LHCN-M2 (cell line): ENCODE results near the gene NBPF9. TPM values are rescaled to one million over a fixed set of nuclear protein-coding genes. Genes with fewer than 3 reads are reported as not detected.
"Not testable (repeated sequence)": the region's sequence is repeated elsewhere in the genome, so short reads cannot be mapped to it uniquely, and the experiment has no call there.

Source experiments
- DNase-seq: peaks from one replicate; pipeline ENCODE4 v3.0.0-alpha.2; 2012; ENCODE audit warnings: low read depth
- total RNA-seq: library from RNA; depleted of rRNA; stranded (reverse); fragments of >200 nt; gene quantifications from 2 replicates; pipeline ENCODE4 v1.2.3, GENCODE V29; 2014

NBPF9 gene
- total RNA-seq, 1 experiment from 2014 or later, result 19.1 TPM

DNA sequence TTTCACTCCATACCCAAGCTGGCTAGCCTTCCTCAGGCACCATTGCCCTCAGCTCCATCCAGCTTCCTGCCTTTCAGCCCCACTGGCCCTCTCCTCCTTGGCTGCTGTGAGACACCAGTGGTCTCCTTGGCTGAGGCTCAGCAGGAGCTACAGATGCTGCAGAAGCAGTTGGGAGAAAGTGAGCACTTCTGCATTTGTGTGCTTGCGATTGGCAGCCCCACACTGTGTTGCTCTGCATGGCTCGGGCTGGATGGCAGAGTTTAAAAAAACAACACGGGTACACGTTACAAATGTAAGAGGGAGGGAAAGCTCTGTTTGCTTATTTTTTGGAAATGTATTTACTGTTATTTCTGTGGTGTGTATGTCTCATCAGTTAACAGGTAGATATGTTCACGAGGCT, 90.8 kb downstream of the NBPF9 start:
- not testable (repeated sequence) for DNase-seq

DNA sequence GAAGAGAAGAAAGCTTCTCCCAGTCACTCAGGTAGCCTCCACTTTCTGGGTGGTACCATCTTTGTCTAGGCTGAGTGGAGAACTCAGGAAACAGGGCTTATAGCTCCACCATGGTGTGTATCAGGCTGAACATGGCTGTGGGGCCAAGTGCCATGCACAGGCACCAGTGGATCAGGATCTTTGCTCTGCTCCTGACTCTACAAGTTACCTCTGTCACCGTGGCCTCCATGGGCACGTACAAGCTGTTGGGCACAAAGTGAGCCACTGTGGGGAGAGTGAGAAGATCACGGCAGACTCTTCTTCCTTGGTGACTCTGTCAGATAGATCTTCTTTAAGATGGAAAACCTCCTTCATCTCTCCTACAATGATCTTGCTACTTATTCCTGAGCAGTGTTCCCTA, 93.6 kb downstream of the NBPF9 start:
- not testable (repeated sequence) for DNase-seq

DNA sequence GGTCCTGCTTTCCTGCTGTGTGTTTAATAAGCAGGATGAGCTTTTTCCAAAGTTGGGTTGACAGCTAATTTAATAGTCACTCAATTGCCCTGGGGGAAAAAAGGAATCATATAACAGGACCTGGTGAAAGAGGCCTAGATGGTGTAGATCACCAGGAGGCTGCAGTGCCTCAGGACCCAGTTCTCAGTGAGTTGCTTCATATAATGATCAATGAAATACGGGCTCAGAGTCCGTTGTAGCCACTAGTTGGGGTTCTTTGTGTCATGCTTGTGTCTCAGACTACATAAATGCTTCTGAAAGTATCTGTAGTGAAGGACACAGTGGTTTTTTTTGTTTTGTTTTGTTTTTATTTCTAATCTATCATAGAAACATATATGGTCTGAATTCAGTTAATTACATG, 94.6 kb downstream of the NBPF9 start:
- not testable (repeated sequence) for DNase-seq

DNA sequence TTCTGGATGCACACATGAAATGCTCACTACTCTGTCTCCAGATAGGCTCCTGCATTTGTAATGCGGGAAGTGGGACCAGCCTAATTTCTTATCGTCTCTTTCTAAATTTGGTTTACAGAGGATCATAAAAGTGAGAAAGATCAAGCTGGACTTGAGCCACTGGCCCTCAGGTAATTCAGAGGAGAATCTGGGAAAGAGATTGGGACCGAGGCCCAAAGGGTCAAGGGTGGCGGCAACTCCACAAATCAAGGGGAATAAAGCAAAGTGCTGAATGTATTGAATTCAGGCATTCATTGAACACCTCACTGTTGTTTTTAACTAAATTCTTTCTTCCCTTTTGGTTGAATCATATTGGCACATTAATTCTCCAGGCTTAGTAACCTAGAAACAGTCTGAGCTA, 95.0 kb downstream of the NBPF9 start:
- not testable (repeated sequence) for DNase-seq
